Stimulated activated CD8-positive, alpha-beta memory T cell treated with anti-CD3 and anti-CD28 coated beads, Interleukin-12 subunit alpha, Interleukin-12 subunit beta, amount 100 ng/mL, for 4 hours (primary cell): ENCODE data around the gene SCMH1.
A peak's percentile ranks its signal among the peaks of the same experiment; 100 is the strongest.
"Not testable (repeated sequence)": the region's sequence is repeated elsewhere in the genome, so short reads cannot be mapped to it uniquely, and the experiment has no call there.

Source experiments
- DNase-seq: peaks from one replicate; pipeline ENCODE4 v3.0.0-alpha.2; 2020; ENCODE audit warnings: low read depth

Gene SCMH1

GRCh38 chr1:41249319-41249718 is 7.2 kb upstream of the SCMH1 start:
- DNase-seq = no peak

- no peak for DNase-seq
Measured at GRCh38 chr1:41246568-41246967, 4.5 kb upstream of the SCMH1 start.

- no peak for DNase-seq
Measured at GRCh38 chr1:41245659-41246058, 3.6 kb upstream of the SCMH1 start.

GRCh38 chr1:41243079-41243385 is 926 bp upstream of the SCMH1 start:
- no peak for DNase-seq

- peak; percentile 10 for DNase-seq
Measured at GRCh38 chr1:41242342-41243078, 404 bp upstream of the SCMH1 start.

GRCh38 chr1:41241354-41241748 is 755 bp downstream of the SCMH1 start:
- DNase-seq = peak; percentile 16

- DNase-seq = no peak
Measured at GRCh38 chr1:41240781-41241353, 1.2 kb downstream of the SCMH1 start.

- no peak for DNase-seq
Measured at GRCh38 chr1:41239988-41240610, 2.0 kb downstream of the SCMH1 start.

GRCh38 chr1:41238311-41238988 is 3.7 kb downstream of the SCMH1 start:
- no peak for DNase-seq

GRCh38 chr1:41236781-41237180 is 5.3 kb downstream of the SCMH1 start:
- no peak for DNase-seq

GRCh38 chr1:41235893-41236292 is 6.2 kb downstream of the SCMH1 start:
- no peak for DNase-seq

GRCh38 chr1:41233708-41234107 is 8.4 kb downstream of the SCMH1 start:
- DNase-seq = no peak

- no peak for DNase-seq
Measured at GRCh38 chr1:41232305-41232704, 9.8 kb downstream of the SCMH1 start.

GRCh38 chr1:41230656-41231055 is 11.4 kb downstream of the SCMH1 start:
- DNase-seq = no peak

GRCh38 chr1:41229219-41229618 is 12.9 kb downstream of the SCMH1 start:
- DNase-seq = not testable (repeated sequence)

- DNase-seq = no peak
Measured at GRCh38 chr1:41226815-41227434, 15.2 kb downstream of the SCMH1 start.

GRCh38 chr1:41225495-41225894 is 16.6 kb downstream of the SCMH1 start:
- no peak for DNase-seq

- no peak for DNase-seq
Measured at GRCh38 chr1:41222496-41222895, 19.6 kb downstream of the SCMH1 start.

- DNase-seq = no peak
Measured at GRCh38 chr1:41221995-41222394, 20.1 kb downstream of the SCMH1 start.

GRCh38 chr1:41218152-41218551 is 24.0 kb downstream of the SCMH1 start:
- DNase-seq = no peak

GRCh38 chr1:41217441-41217840 is 24.7 kb downstream of the SCMH1 start:
- DNase-seq = no peak

GRCh38 chr1:41215623-41216022 is 26.5 kb downstream of the SCMH1 start:
- no peak for DNase-seq

GRCh38 chr1:41213341-41213740 is 28.8 kb downstream of the SCMH1 start:
- no peak for DNase-seq
